Measurements from ENCODE around the gene ASCC3.
A peak's percentile ranks its signal among the peaks of the same experiment; 100 is the strongest.

The ASCC3 gene

DNA sequence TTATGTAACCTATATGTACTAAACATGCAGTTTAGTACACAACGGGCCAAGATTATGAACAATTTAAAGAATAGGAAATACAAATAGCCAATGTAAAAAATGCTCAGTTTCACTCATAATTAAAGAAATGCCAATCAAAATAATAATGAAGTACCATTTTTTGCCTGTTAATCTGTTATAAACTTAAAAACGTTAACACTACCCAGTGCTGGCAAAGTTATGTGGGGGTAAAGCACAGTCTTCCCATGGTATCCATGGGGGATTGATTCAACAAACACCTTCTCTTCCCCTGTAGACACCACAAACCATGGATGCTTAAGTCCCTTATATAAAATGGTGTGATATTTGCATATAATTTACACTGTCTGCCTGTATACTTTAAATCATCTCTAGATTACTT, 211.1 kb downstream of the ASCC3 start:
- TF ChIP-seq, protein P1, sequence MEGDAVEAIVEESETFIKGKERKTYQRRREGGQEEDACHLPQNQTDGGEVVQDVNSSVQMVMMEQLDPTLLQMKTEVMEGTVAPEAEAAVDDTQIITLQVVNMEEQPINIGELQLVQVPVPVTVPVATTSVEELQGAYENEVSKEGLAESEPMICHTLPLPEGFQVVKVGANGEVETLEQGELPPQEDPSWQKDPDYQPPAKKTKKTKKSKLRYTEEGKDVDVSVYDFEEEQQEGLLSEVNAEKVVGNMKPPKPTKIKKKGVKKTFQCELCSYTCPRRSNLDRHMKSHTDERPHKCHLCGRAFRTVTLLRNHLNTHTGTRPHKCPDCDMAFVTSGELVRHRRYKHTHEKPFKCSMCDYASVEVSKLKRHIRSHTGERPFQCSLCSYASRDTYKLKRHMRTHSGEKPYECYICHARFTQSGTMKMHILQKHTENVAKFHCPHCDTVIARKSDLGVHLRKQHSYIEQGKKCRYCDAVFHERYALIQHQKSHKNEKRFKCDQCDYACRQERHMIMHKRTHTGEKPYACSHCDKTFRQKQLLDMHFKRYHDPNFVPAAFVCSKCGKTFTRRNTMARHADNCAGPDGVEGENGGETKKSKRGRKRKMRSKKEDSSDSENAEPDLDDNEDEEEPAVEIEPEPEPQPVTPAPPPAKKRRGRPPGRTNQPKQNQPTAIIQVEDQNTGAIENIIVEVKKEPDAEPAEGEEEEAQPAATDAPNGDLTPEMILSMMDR (conservative IDR thresholded peaks at IDR 0.05; ENCODE audit: low read length) = no peak
- no peak for TF ChIP-seq EZH2phosphoT487 (IDR thresholded peaks at IDR 0.05; ENCODE audit: borderline replicate concordance)

DNA sequence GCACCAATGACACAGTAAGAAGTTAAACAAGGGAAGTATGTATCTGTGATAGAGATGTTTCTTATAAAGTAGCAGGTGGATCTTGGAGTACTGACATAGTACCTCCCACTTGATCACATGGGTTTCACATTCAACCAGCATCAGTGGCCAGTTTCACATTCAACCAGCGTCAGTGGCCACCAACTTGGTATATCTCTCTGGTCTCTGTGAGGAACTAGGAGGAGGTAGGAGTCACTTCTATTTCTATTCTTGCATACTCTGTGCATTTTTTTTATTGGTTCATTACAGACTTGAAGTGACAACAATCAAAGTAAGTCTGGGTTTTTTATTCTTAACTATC, 216.1 kb downstream of the ASCC3 start:
- no peaks in the 10 kb centered on the region for H3K4me1 ChIP-seq (ENCODE audit: insufficient read depth, low read length, poor library complexity, severe bottlenecking)
- no peaks in the 10 kb centered on the region for H3K27me3 ChIP-seq (ENCODE audit: insufficient read depth, low read length, poor library complexity, severe bottlenecking)
- H2AFZ ChIP-seq (ENCODE audit: low read length) = no peak overlapping the region
- H3K4me2 ChIP-seq (ENCODE audit: low read depth, low read length, poor library complexity, severe bottlenecking) = no peak overlapping the region
- no peak overlapping the region for H3K9ac ChIP-seq (ENCODE audit: low read depth, low read length, poor library complexity, severe bottlenecking)
- H3F3A ChIP-seq (ENCODE audit: low read depth) = no peaks in the 10 kb centered on the region
- H3K36me3 ChIP-seq (ENCODE audit: insufficient read depth, low read length) = no peaks in the 10 kb centered on the region; the same call in none of the 2 replicates
- H4K20me1 ChIP-seq (ENCODE audit: insufficient read depth, low read length, poor library complexity, severe bottlenecking) = no peaks in the 10 kb centered on the region
- no peaks in the 10 kb centered on the region for H3K9me2 ChIP-seq (replicated peaks; ENCODE audit: low read depth, low read length)
- H3K9me3 ChIP-seq (ENCODE audit: insufficient read depth, low read depth, low read length) = 0 out of 2 replicates have a peak, but pooled peaks cover 2% of the 10 kb centered on the region
- H3K79me2 ChIP-seq (ENCODE audit: insufficient read depth, low read length) = no peaks in the 10 kb centered on the region
- no peak for TF ChIP-seq EZH2phosphoT487 (IDR thresholded peaks at IDR 0.05; ENCODE audit: borderline replicate concordance)
- TF ChIP-seq, protein P1 (conservative IDR thresholded peaks at IDR 0.05; ENCODE audit: low read length) = no peak
- no peak overlapping the region for H3K4me3 ChIP-seq (ENCODE audit: low read length, poor library complexity, severe bottlenecking)

More for the DNA sequence above, 211.1 kb downstream of the ASCC3 start:
- H3F3A ChIP-seq (ENCODE audit: low read depth) = no peaks in the 10 kb centered on the region
- no peaks in the 10 kb centered on the region for H3K4me1 ChIP-seq (ENCODE audit: insufficient read depth, low read length, poor library complexity, severe bottlenecking)
- no peaks in the 10 kb centered on the region for H3K27me3 ChIP-seq (ENCODE audit: insufficient read depth, low read length, poor library complexity, severe bottlenecking)
- H3K4me3 ChIP-seq (ENCODE audit: low read length, poor library complexity, severe bottlenecking) = no peak overlapping the region
- no peaks in the 10 kb centered on the region for H4K20me1 ChIP-seq (ENCODE audit: insufficient read depth, low read length, poor library complexity, severe bottlenecking)
- no peaks in the 10 kb centered on the region for H3K9me2 ChIP-seq (replicated peaks; ENCODE audit: low read depth, low read length)
- 0 out of 2 replicates have a peak, but pooled peaks cover 2% of the 10 kb centered on the region for H3K9me3 ChIP-seq (ENCODE audit: insufficient read depth, low read depth, low read length)
- no peak overlapping the region for H2AFZ ChIP-seq (ENCODE audit: low read length)
- H3K9ac ChIP-seq (ENCODE audit: low read depth, low read length, poor library complexity, severe bottlenecking) = no peak overlapping the region
- H3K4me2 ChIP-seq (ENCODE audit: low read depth, low read length, poor library complexity, severe bottlenecking) = no peak overlapping the region
- no peaks in the 10 kb centered on the region for H3K36me3 ChIP-seq (ENCODE audit: insufficient read depth, low read length)
- H3K79me2 ChIP-seq (ENCODE audit: insufficient read depth, low read length) = no peaks in the 10 kb centered on the region

DNA sequence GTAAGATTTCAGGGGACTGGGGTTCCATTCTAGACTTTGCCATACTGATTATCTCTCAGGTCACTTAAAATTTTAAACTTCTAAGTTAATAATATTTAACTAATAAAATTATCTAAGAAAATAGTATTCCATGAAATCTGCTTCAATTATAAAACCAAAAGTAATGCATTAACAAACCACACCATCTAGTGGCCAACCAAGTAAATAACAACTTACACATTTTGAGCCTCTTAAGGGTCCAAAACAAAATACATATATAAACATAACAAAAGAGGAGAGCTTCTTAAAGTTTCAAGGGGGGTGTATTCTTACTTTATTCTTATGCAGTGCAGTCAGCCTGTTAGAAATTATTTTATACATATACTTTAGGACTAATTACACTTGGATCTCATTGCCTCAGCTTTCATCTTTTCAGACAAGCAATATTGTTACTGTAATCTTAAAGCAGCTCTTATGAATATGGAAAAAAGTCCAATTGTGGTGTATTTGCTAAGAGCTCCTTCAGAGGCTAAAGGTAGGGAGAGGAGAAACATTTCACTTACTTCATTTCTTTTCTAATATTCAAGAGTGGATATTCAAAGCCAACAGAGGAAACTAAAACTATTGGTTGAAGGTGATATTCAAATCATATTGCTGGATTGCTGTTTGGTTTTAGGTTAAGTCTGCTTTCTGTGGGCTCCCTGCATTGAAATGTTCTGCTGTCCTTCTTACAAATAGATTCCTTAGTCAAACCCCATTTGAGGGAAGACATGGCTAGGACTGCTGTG, 216.7 kb downstream of the ASCC3 start:
- Histone ChIP-seq H3K9me3 (ENCODE audit: insufficient read depth, low read depth, low read length) (no peaks in the 10 kb centered on the region), H3K4me2 (ENCODE audit: low read depth, low read length, poor library complexity, severe bottlenecking) (no peak overlapping the region), H3K79me2 (ENCODE audit: insufficient read depth, low read length) (no peaks in the 10 kb centered on the region), H3K27me3 (ENCODE audit: insufficient read depth, low read length, poor library complexity, severe bottlenecking) (no peaks in the 10 kb centered on the region), H3K9me2 (replicated peaks; ENCODE audit: low read depth, low read length) (no peaks in the 10 kb centered on the region), H2AFZ (ENCODE audit: low read length) (no peak overlapping the region), H3K36me3 (ENCODE audit: insufficient read depth, low read length) (no peaks in the 10 kb centered on the region; the same call in none of the 2 replicates), H3F3A (ENCODE audit: low read depth) (no peaks in the 10 kb centered on the region), H3K4me1 (ENCODE audit: insufficient read depth, low read length, poor library complexity, severe bottlenecking) (no peaks in the 10 kb centered on the region), H3K9ac (ENCODE audit: low read depth, low read length, poor library complexity, severe bottlenecking) (no peak overlapping the region), H3K4me3 (ENCODE audit: low read length, poor library complexity, severe bottlenecking) (no peak overlapping the region), H4K20me1 (ENCODE audit: insufficient read depth, low read length, poor library complexity, severe bottlenecking) (no peaks in the 10 kb centered on the region)
- TF ChIP-seq EZH2phosphoT487 (IDR thresholded peaks at IDR 0.05; ENCODE audit: borderline replicate concordance) = no peak
- TF ChIP-seq, protein P1 (conservative IDR thresholded peaks at IDR 0.05; ENCODE audit: low read length) = peak; percentile 69

Data from Loucy (cell line).